ENCODE data around the gene CBFB. TPM values are rescaled to one million over a fixed set of nuclear protein-coding genes. Genes with fewer than 3 reads are reported as not detected.

The CBFB gene
- total and polyA plus RNA-seq, 2 donors, result 19.3 to 62.5 TPM

DNA sequence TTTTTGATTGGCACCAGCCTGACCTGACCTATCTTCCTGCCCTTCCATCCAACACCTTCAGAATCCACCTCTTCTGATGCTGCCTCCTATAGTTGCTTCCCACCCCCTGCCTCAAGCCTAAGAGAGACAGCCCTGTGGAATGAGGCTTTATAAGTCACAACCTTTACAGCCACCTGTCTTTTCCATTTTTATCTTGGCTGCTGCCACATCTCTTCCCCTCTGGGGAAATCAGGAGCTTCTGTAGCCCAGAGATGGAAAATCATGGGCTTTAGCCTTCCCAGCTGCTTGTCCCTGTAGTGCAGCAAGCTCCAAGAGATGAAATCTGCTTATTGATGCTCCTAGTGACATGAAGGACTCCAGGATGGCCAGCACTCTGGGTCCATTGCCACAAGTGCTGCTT, 99.5 kb downstream of the CBFB start:
- no peak overlapping the region for H3K27ac ChIP-seq (ENCODE audit: low read depth)
- no peak overlapping the region for H3K4me3 ChIP-seq (ENCODE audit: low read depth, low read length)
- H3K4me1 ChIP-seq (ENCODE audit: insufficient read depth), result no peaks in the 10 kb centered on the region
- H3K36me3 ChIP-seq (ENCODE audit: insufficient read depth), result peaks cover 3% of the 10 kb centered on the region
- no peak for DNase-seq (ENCODE audit: extremely low spot score)

DNA sequence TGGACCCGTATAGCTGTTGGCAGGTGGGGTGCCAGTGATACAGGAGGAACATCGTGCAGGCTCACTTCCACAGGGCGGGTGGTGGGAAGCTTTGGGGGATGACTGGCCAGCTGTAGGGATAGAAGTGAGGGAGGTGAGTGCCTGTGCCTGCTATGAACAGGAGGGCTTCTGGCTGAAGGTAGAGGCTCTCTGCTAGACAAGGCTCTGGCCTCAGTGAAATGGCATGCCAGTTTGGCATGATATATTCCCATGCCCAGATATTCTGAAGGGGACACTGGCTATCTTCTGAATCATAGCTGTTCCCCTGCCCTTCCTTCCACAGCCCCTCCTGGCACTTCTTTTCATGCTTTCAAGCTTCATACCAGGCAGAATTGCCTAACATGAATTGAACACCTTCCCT, 99.9 kb downstream of the CBFB start:
- no peak overlapping the region for H3K27ac ChIP-seq (ENCODE audit: low read depth)
- DNase-seq (ENCODE audit: extremely low spot score), result no peak
- H3K4me3 ChIP-seq (ENCODE audit: low read depth, low read length), result no peak overlapping the region
- WGBS, result 92% methylated on average over 3 of the region's 3 CpGs
- H3K36me3 ChIP-seq (ENCODE audit: insufficient read depth), result peaks cover 3% of the 10 kb centered on the region
- H3K4me1 ChIP-seq (ENCODE audit: insufficient read depth), result no peaks in the 10 kb centered on the region

DNA sequence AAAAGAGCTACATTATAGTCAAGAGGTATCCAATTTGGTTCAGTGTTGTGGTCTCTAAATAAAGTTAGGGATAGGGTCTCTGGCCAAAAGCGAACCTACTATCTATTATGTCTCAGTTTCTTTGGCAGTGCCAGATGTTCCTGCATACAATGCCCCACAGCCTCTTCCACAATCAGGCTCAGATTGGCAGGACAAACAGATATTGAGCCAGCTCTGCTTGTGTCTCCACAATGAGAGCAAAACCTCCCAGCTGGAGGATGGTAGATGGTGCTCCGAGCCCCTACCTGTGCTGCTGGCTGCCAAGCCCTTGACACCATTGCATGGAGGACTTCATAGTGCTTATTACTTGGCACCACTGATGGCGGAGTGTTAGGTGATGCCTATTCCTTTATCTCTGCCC, 100.5 kb downstream of the CBFB start:
- WGBS, result 95% methylated on average over 3 of the region's 3 CpGs
- no peak overlapping the region for H3K4me3 ChIP-seq (ENCODE audit: low read depth, low read length)
- H3K27ac ChIP-seq (ENCODE audit: low read depth), result no peak overlapping the region
- peaks cover 3% of the 10 kb centered on the region for H3K36me3 ChIP-seq (ENCODE audit: insufficient read depth)
- DNase-seq (ENCODE audit: extremely low spot score), result no peak
- no peaks in the 10 kb centered on the region for H3K4me1 ChIP-seq (ENCODE audit: insufficient read depth)

DNA sequence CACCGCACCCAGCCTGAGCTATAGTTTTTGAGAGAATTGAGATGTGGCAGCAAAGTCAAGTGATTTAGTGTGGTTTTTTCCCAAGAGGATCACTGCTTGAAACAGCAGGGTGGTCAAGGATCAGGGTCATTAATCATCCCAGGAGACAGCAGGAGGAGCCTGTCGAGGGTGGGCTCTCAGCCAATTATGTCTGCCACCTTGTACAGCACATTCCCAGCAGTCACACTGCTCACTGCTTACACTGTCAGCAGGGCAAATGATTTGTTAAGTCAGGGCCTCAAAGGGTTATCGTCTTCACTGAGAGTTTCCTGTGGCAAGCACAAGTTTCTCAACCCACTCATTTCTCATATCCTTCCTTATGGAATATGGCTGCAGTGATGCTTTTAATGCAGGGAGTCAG, 108.7 kb downstream of the CBFB start:
- H3K4me3 ChIP-seq (ENCODE audit: low read depth, low read length), result no peak overlapping the region
- H3K36me3 ChIP-seq (ENCODE audit: insufficient read depth), result peaks cover 9% of the 10 kb centered on the region
- H3K4me1 ChIP-seq (ENCODE audit: insufficient read depth), result no peaks in the 10 kb centered on the region
- H3K27ac ChIP-seq (ENCODE audit: low read depth), result no peak overlapping the region
- 55% methylated on average over 3 of the region's 3 CpGs for WGBS
- no peak for DNase-seq (ENCODE audit: extremely low spot score)

DNA sequence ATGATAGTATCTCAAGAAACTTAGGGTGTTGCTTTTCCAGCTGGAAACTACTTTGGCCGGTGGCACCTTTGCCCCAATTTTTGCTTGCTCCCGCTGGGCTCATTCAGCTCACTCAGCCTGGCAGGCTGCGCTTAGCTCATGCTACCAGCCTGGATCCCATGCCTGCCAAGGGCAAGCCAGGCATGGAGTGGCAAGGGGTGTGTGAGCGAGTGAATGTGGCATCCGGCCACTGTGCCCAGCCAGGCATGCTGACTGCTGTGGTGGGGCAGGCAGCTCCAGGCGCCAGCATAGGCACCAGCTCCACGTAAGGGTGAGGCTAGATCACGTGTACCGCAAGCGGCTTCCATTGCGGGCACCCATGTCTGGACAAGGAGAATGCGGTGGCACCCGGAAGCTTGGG, 112.4 kb downstream of the CBFB start:
- Histone ChIP-seq H3K4me3 (ENCODE audit: low read depth, low read length) (no peak overlapping the region), H3K4me1 (ENCODE audit: insufficient read depth) (no peaks in the 10 kb centered on the region), H3K27ac (ENCODE audit: low read depth) (no peak overlapping the region), H3K36me3 (ENCODE audit: insufficient read depth) (peaks cover 2% of the 10 kb centered on the region)
- DNase-seq (ENCODE audit: extremely low spot score), result no peak
- WGBS, result 97% methylated on average over 13 of the region's 13 CpGs

DNA sequence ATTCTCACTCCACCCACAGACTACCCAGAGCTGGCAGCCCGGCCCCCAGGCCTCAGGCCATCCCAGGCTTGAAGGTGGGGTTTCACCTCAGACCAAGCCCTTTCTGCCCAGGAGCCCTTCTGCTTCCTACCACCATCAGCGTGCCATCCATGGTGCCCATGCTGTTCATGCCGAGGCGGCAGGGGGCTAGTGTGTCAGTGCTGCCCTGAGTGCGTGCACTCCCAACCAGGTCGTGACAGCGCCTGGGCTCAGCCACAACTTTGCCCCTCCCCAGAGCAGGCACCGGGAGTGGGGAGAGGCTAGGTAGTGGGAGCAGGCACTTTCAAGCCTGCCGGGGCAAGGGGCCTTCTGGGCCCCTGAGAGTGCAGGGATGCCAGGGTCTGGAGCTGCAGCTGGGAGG, 113.4 kb downstream of the CBFB start:
- H3K36me3 ChIP-seq (ENCODE audit: insufficient read depth), result peaks cover 2% of the 10 kb centered on the region
- WGBS, result 88% methylated on average over 9 of the region's 9 CpGs
- H3K4me3 ChIP-seq (ENCODE audit: low read depth, low read length), result no peak overlapping the region
- no peak for DNase-seq (ENCODE audit: extremely low spot score)
- no peak overlapping the region for H3K27ac ChIP-seq (ENCODE audit: low read depth)
- no peaks in the 10 kb centered on the region for H3K4me1 ChIP-seq (ENCODE audit: insufficient read depth)

DNA sequence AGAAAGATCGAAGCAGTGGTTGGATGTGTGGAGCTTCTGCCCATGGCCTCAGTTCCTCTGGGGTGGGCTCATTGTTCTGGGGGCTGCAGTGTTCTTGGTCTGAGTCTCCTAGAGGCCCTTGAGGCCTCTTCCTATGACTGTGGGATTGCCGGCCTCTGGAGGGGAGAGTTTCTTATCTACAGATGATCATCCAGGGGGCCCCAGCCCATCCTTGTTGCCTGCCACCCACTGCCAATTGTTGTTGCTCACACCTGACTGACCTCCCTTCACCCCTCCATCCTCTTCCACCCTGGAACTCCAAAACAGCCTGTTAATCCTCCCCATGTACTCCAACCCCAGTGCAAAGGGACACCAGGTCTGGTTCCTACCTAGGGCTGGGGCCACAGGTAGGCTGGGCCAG, 116.0 kb downstream of the CBFB start:
- Histone ChIP-seq H3K4me3 (ENCODE audit: low read depth, low read length) (no peak overlapping the region), H3K27ac (ENCODE audit: low read depth) (no peak overlapping the region), H3K36me3 (ENCODE audit: insufficient read depth) (no peaks in the 10 kb centered on the region), H3K4me1 (ENCODE audit: insufficient read depth) (no peaks in the 10 kb centered on the region)
- no peak for DNase-seq (ENCODE audit: extremely low spot score)
- 83% methylated on average over 2 of the region's 2 CpGs for WGBS

DNA sequence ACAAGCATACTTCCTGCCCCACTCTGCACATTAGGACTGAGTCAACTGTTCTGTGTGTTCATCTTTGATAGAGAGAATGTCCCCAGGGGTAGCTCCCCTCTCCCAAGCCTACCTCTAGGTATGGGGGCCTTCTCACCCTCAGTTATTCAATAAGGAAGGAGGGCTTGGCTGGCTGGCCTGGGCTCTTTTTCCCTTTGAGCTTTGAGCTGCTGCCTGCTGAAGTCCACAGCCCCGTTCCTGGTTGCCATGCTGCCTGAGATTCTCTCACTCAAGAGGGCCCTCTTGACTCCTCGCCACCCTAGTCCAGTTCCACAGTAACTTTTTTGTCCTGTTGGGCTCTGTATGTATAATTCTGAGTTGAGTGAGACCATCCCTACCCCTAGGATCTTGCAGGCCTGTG, 116.8 kb downstream of the CBFB start:
- no peak overlapping the region for H3K4me3 ChIP-seq (ENCODE audit: low read depth, low read length)
- no peaks in the 10 kb centered on the region for H3K36me3 ChIP-seq (ENCODE audit: insufficient read depth)
- DNase-seq (ENCODE audit: extremely low spot score), result no peak
- no peaks in the 10 kb centered on the region for H3K4me1 ChIP-seq (ENCODE audit: insufficient read depth)
- H3K27ac ChIP-seq (ENCODE audit: low read depth), result no peak overlapping the region
- WGBS, result 90% methylated on average over 2 of the region's 2 CpGs

DNA sequence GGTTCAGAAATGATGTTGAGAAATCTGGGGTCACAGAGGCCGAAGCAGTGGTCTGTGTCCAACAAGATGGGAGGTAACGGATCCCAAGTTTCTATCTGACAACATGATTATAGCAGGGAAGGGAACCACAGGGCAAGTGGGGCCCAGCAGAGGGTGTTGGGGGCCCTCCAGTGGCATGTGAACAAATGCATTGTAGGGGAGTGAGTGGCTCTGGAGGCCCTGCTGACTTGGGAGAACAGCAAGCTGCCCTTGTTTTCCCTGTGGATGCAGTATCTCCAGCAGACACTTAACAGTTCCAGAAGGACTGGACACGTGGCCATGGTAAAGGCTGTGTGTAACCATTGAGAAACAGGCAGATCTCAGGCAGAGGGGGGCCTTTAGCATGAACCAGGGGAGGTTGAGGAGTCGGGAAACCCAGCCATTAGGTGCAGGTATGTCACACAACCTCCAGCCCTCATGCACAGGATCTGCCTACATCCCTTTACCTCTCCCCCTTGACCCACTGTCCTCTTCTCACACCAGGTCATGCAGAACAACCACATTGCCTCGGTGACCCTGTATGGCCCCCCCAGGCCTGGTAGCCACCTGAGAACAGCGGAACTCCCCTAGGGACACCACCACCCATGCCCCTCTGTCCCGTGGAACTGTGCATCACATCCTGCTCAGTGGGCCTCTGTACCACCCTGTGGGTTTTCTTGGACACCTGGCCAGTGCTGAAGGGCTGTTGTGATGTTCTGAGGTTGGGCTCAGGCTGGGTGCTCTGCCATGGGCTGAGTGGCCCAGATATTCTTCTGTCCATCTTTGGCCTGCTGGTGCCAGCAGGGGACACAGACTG, 117.8 kb downstream of the CBFB start:
- Histone ChIP-seq H3K4me3 (ENCODE audit: low read depth, low read length) (no peak overlapping the region), H3K36me3 (ENCODE audit: insufficient read depth) (no peaks in the 10 kb centered on the region), H3K4me1 (ENCODE audit: insufficient read depth) (no peaks in the 10 kb centered on the region), H3K27ac (ENCODE audit: low read depth) (no peak overlapping the region)
- DNase-seq (ENCODE audit: extremely low spot score), result no peak
- 80% methylated on average over 7 of the region's 7 CpGs for WGBS

DNA sequence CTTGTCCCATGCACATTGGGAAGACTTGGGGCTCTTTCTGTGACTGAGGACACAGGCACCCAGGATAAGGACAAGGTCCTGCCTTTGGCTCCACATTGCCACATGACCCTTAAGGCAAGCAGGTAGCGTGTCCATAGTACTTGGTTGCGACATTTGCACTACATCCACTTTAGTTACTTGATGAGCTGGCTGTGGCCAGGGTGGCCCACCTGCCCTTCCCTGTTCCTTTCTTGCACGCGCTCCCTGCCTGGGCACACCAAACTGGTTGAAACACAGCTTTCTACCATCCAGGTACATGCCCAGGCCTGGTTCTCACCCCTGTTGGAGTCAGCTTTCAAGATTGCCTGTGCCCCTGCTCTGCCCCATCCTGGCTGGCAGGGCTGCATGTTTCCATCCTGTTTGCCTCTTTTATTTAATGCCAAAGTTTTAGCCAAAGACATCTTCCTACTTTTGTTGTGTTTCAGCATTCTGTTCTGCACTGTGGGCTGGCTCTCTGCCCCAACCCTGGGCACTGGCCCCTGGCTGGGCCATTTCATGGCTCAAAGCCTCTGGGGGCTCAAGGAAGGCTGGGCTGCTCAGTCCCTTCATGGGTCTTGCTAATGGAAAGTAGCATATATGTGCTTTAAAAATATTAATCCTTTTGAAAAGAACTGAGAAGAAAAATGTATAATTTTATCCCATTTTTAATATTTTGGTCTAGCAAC, 118.6 kb downstream of the CBFB start:
- Histone ChIP-seq H3K4me3 (ENCODE audit: low read depth, low read length) (no peak overlapping the region), H3K27ac (ENCODE audit: low read depth) (no peak overlapping the region), H3K36me3 (ENCODE audit: insufficient read depth) (no peaks in the 10 kb centered on the region), H3K4me1 (ENCODE audit: insufficient read depth) (no peaks in the 10 kb centered on the region)
- DNase-seq (ENCODE audit: extremely low spot score), result no peak
- WGBS, result 85% methylated on average over 4 of the region's 4 CpGs

DNA sequence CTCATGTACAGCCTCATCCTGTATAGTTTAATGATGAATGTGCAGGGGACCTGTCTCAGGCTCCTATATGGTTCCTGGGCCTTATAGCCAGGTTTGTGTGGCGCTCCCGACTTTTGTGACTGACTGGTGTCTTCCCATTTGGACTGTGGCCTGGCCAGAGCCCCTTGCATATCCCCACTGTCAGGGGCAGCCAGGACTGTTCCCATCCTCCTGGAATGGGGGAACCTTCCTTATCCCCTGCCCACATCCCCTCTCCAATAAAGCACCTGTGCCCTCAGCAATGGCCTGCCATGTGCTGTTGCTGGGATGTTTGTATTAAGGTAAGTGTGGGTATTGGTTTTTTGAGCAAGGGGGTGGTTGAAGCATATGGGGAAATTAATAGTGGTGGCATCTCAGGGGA, 119.3 kb downstream of the CBFB start:
- no peak for DNase-seq (ENCODE audit: extremely low spot score)
- H3K27ac ChIP-seq (ENCODE audit: low read depth), result no peak overlapping the region
- 86% methylated on average over 2 of the region's 2 CpGs for WGBS
- H3K4me1 ChIP-seq (ENCODE audit: insufficient read depth), result no peaks in the 10 kb centered on the region
- H3K4me3 ChIP-seq (ENCODE audit: low read depth, low read length), result no peak overlapping the region
- H3K36me3 ChIP-seq (ENCODE audit: insufficient read depth), result no peaks in the 10 kb centered on the region

DNA sequence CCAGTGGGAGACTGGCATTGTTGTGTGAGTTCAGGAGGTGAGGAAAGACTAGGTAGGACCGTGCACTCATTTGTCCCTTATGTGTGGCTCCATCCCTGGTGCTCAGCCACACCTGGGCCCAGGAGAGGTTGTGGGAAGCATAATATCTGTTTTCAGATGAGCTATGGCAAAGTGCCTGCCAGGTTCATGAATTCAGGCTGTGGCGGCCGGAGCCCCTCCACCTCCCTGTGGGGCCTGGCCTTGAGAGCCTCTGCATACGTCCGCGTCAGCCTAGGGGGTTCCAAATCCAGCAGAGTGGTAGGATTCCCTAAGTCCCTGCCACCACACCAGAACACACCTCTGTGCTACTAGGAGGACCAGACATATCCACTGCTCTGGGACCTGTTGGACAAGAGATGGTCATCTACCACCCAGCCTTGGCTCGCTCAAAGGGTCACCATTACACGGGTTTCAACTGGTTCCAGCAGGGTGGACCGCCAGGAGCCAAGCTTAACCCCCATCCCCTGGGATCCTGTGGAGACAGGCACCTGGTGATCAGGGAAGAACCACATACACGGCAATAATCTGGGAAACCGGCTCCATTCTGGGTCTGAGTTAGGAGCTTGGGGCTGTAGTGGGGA, 119.8 kb downstream of the CBFB start:
- H3K27ac ChIP-seq (ENCODE audit: low read depth), result no peak overlapping the region
- 84% methylated on average over 11 of the region's 11 CpGs for WGBS
- no peak for DNase-seq (ENCODE audit: extremely low spot score)
- H3K4me3 ChIP-seq (ENCODE audit: low read depth, low read length), result no peak overlapping the region
- no peaks in the 10 kb centered on the region for H3K4me1 ChIP-seq (ENCODE audit: insufficient read depth)
- H3K36me3 ChIP-seq (ENCODE audit: insufficient read depth), result no peaks in the 10 kb centered on the region

DNA sequence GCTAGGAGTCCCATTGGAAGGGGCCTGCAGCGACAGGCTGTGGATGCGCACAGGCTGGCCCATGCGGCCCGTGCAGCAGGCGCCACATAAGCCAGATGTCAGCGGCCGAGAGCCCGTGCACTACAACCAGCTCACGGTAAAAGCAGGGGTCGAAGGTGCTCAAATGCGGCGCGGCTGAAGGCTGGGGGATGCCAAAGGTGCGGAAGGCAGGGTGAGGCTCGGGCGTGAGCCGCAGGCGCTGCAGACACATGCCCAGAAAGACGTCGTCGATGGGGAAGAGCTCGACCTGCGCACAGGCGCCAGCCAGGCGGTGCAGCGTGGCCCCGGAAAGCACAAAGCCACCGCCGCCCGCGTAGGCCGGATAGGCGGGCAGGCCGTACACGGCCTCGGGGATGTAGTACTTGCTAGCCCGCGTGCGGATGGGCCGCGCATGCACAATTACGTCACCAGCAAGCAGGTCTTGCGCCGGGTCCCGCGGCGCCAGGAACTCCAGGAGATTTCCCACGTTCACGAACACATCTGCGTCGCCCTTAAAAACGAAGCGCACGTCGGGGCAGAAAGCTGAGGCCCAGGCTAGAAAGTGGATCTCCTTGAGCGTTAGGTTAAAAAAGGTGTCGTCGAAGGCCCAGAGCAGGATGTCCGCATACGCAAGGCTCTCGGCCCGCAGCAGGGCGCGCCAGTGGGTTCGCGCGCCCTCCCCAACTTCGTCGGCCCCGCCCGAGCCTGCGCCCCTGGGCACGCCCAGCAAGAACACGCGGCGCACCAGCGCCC, 120.5 kb downstream of the CBFB start:
- 65% methylated on average over 77 of the region's 77 CpGs for WGBS
- no peak overlapping the region for H3K27ac ChIP-seq (ENCODE audit: low read depth)
- H3K4me1 ChIP-seq (ENCODE audit: insufficient read depth), result no peaks in the 10 kb centered on the region
- no peak for DNase-seq (ENCODE audit: extremely low spot score)
- no peaks in the 10 kb centered on the region for H3K36me3 ChIP-seq (ENCODE audit: insufficient read depth)
- peak overlapping the region; percentile 62 for H3K4me3 ChIP-seq (ENCODE audit: low read depth, low read length)

Measured in urinary bladder (tissue), 4 donors.